ENCODE measurements around the gene MBTPS1. TPM values are rescaled to one million over a fixed set of nuclear protein-coding genes. Genes with fewer than 3 reads are reported as not detected.

The MBTPS1 gene
- total and polyA plus RNA-seq, 2 donors from 2014 or later, result 45.5 to 91.7 TPM

- no peaks in the 10 kb centered on the region for H3K9me3 ChIP-seq (ENCODE audit: control insufficient read depth in 2 of 3, insufficient read depth in 1 of 3, low read length in 3 of 3)
- H3K36me3 ChIP-seq (ENCODE audit: control insufficient read depth in 2 of 3, insufficient read depth in 3 of 3, low read length in 3 of 3), result no peaks in the 10 kb centered on the region
- no peak for FAIRE-seq
- TF ChIP-seq CTCF (IDR thresholded peaks at IDR 0.05; ENCODE audit: borderline replicate concordance, extremely low read depth, insufficient read depth), result no peak
- intact Hi-C loops (cut with DNase I), result no loop called here
- no peaks in the 10 kb centered on the region for H3K27me3 ChIP-seq (ENCODE audit: control insufficient read depth, insufficient read depth, low read length)
- peak in 3 of 5 donors; percentile 50 to 64 (median 62) for DNase-seq
- H3K27ac ChIP-seq (ENCODE audit: low read depth in 2 of 2, low read length in 2 of 2), result no peak overlapping the region
- H3K4me1 ChIP-seq (ENCODE audit: control insufficient read depth in 2 of 3, insufficient read depth in 2 of 3, low read depth in 1 of 3, low read length in 3 of 3), result no peaks in the 10 kb centered on the region
- H3K9ac ChIP-seq (ENCODE audit: low read length in 3 of 3), result no peak overlapping the region
- H3K4me3 ChIP-seq (ENCODE audit: low read length in 3 of 3), result no peak overlapping the region
These were observed 108.8 kb downstream of the MBTPS1 start for GRCh38 chr16:84007965-84008364.

- H3K9ac ChIP-seq (ENCODE audit: low read length in 3 of 3), result no peak overlapping the region
- no peak overlapping the region for H3K4me3 ChIP-seq (ENCODE audit: low read length in 3 of 3)
- FAIRE-seq (no peak), DNase-seq (no peak)
- H3K9me3 ChIP-seq (ENCODE audit: control insufficient read depth in 2 of 3, insufficient read depth in 1 of 3, low read length in 3 of 3), result no peaks in the 10 kb centered on the region
- no peak overlapping the region for H3K27ac ChIP-seq (ENCODE audit: low read depth in 2 of 2, low read length in 2 of 2)
- TF ChIP-seq CTCF (IDR thresholded peaks at IDR 0.05; ENCODE audit: borderline replicate concordance, extremely low read depth, insufficient read depth), result no peak
- no peaks in the 10 kb centered on the region for H3K27me3 ChIP-seq (ENCODE audit: control insufficient read depth, insufficient read depth, low read length)
- H3K4me1 ChIP-seq (ENCODE audit: control insufficient read depth in 2 of 3, insufficient read depth in 2 of 3, low read depth in 1 of 3, low read length in 3 of 3), result no peaks in the 10 kb centered on the region
- intact Hi-C loops (cut with DNase I), result no loop called here
- no peaks in the 10 kb centered on the region for H3K36me3 ChIP-seq (ENCODE audit: control insufficient read depth in 2 of 3, insufficient read depth in 3 of 3, low read length in 3 of 3)
These were observed 109.2 kb downstream of the MBTPS1 start for GRCh38 chr16:84007520-84007919.

GRCh38 chr16:84005391-84005790 lies 111.4 kb downstream of the MBTPS1 start:
- no peaks in the 10 kb centered on the region for H3K4me1 ChIP-seq (ENCODE audit: control insufficient read depth in 2 of 3, insufficient read depth in 2 of 3, low read depth in 1 of 3, low read length in 3 of 3)
- no peaks in the 10 kb centered on the region for H3K36me3 ChIP-seq (ENCODE audit: control insufficient read depth in 2 of 3, insufficient read depth in 3 of 3, low read length in 3 of 3)
- no peaks in the 10 kb centered on the region for H3K9me3 ChIP-seq (ENCODE audit: control insufficient read depth in 2 of 3, insufficient read depth in 1 of 3, low read length in 3 of 3)
- no peak overlapping the region for H3K27ac ChIP-seq (ENCODE audit: low read depth in 2 of 2, low read length in 2 of 2)
- H3K9ac ChIP-seq (ENCODE audit: low read length in 3 of 3), result no peak overlapping the region
- TF ChIP-seq CTCF (IDR thresholded peaks at IDR 0.05; ENCODE audit: borderline replicate concordance, extremely low read depth, insufficient read depth), result no peak
- H3K4me3 ChIP-seq (ENCODE audit: low read length in 3 of 3), result no peak overlapping the region
- DNase-seq, result no peak
- intact Hi-C loops (cut with DNase I), result no loop called here
- H3K27me3 ChIP-seq (ENCODE audit: control insufficient read depth, insufficient read depth, low read length), result no peaks in the 10 kb centered on the region
- FAIRE-seq, result no peak

GRCh38 chr16:84004442-84004841 lies 112.3 kb downstream of the MBTPS1 start:
- H3K36me3 ChIP-seq (ENCODE audit: control insufficient read depth in 2 of 3, insufficient read depth in 3 of 3, low read length in 3 of 3), result no peaks in the 10 kb centered on the region
- no peak overlapping the region for H3K4me3 ChIP-seq (ENCODE audit: low read length in 3 of 3)
- no peak overlapping the region for H3K9ac ChIP-seq (ENCODE audit: low read length in 3 of 3)
- H3K27ac ChIP-seq (ENCODE audit: low read depth in 2 of 2, low read length in 2 of 2), result no peak overlapping the region
- no peaks in the 10 kb centered on the region for H3K27me3 ChIP-seq (ENCODE audit: control insufficient read depth, insufficient read depth, low read length)
- no peak for DNase-seq
- no peaks in the 10 kb centered on the region for H3K9me3 ChIP-seq (ENCODE audit: control insufficient read depth in 2 of 3, insufficient read depth in 1 of 3, low read length in 3 of 3)
- intact Hi-C loops (cut with DNase I), result no loop called here
- no peak for TF ChIP-seq CTCF (IDR thresholded peaks at IDR 0.05; ENCODE audit: borderline replicate concordance, extremely low read depth, insufficient read depth)
- no peaks in the 10 kb centered on the region for H3K4me1 ChIP-seq (ENCODE audit: control insufficient read depth in 2 of 3, insufficient read depth in 2 of 3, low read depth in 1 of 3, low read length in 3 of 3)
- no peak for FAIRE-seq

All from kidney (tissue), 14 donors.